GM18526 (cell line): ENCODE results near the gene PPP1R15B.

Source experiments
- POLR2A ChIP-seq: IDR thresholded peaks from 3 replicates; pipeline ENCODE4 v1.6.1; 2011; ENCODE audit not compliant: insufficient read length; ENCODE audit errors: extremely low read depth

The PPP1R15B gene

DNA sequence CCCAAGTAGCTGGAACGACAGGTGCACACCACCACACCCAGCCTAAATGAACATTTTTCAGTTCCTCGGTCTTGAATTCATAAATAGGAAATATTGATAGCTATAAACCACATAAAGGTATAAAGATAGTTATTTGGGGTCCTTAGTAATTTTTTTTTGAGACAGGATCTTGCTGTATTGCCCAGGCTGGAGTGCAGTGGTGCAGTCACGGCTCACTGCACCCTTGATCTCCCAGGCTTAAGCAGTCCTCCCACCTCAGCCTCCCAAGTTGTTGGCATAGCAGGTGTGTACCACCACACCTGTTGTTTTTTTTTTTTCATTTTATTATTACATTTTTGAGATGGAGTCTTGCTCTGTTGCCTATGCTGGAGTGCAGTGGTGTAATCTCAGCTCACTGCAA is 3.7 kb upstream of the PPP1R15B start:
- TF ChIP-seq POLR2A = no peak

DNA sequence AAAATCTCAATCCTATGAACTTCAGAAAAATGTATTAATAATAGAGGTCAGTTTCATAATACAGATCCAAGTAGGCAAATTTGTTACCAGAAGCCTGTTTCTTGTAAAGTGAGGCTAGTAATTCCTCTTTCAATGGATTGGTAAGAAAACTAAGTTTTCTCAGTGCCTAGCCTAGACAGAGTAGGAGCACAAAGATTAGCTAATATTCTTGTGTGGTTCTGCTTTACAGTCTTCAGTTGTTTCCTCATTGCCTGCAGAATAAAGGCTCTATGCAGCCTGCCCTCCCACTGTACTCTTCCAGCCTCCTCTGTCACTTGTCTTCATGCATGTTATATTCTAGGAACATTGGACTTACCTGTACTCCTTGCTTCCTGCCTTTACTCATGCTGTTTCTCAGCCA is 2.4 kb upstream of the PPP1R15B start:
- no peak for TF ChIP-seq POLR2A

DNA sequence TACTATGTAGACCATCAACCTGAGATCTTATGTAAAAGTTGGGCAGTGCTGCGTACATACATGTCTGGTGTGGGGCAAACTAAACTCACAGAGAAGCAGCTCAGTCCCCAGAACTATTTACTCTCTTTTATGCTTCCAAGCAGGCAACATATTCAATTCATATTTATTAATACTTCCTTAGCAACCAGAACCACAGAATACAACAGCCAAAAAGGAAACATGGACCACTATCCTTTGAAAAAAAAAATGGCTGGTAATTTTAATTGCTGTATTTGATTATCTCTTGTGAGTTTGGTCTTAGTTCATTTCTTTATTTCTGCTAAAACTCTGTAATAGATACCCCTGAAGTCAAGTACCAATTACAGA is 1.5 kb upstream of the PPP1R15B start:
- no peak for TF ChIP-seq POLR2A

DNA sequence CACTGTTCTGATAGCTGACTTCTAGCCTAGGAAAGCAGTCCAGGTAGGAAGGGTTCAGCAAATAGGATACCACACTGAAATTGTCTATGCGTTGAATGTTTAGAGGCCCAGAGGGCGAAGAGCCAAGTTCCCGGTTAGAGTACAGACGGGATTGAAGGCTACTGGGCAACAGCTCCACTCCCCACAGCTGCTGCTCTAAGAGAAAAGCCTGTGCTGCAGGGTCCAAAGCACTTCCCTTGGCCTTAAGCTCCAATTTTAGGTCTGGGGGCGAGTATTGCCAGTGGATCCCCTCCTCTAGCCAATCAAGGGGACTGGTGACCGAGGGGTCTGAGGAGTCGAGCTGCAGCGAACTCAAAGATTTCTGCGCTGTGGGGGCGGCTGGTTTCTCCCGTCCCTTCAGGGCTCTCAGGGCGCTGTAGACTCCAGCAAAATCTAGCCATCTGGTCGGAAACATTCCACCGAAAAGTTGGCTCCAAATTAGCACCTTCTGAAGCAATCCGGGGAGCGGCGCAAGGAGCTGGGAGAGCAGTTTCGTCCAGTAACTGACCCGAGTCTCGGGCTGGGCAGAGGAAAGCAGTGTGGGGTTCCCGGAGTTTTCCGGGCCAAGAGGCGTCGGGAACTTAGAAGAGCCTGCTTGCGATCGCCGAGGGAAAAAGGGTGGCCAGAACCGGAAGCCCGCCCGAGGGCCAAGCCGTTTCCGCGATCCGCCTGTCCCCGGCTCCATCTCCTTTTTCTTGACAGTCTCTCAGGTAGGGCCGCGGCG is 748 bp downstream of the PPP1R15B start:
- no peak for TF ChIP-seq POLR2A

DNA sequence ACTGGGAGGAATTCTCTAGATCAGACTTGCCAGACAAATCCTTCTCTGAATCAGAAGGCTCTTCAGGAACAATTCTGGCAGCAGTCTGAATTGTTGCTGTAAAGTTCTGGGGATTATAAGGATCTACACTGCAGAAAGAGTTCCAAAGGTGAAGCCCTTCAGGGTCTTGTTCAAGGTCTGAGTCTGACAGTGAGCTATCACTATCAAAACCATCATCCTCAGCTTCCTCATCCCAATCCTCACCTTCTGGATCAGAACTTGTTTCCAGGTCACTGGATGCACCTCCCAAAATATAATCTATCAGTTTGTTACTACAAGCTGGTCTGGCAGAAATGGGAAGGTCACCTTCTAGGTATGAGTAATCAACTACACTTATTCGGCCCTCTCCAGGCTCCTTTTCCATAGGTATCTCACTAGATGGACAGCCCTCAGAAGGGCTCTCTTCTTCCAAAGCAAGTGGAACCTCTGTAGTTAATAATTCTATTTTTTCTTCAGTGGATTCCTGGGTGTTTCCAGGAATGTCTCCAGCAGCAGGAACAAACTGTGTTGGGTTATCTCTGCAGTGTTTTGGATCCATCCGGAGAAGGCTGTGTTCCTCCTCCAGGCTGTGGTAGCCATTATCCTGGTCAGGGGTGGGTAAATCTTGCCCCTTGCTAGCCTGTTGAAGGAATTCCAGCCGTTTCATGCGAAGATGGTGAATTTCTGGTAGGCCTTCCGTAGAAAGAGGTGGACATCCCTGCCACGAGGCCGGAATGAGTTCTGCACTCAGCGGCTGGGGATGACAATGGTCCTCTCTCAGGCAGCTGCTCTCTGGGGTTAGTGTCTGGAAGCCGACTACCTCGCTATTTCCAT is 1.6 kb downstream of the PPP1R15B start:
- TF ChIP-seq POLR2A = no peak

DNA sequence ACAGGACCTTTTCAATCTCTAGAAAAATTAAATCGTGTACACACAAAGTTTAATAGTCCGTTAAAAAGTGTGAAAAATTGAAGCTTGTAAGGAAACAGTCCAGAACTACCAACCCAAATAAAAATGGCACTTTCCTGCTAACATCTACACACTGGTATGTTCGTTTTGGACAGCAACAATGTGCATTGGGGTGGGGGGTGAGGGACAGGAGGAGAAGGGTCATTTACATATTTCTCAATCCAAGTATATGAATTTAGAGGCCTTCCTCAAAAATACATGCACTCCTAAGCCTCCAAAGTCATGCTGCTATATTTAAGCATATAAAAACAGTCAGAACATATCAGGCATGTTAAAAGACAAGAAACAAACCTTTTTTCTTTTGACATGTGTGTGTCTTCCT is 2.5 kb downstream of the PPP1R15B start:
- no peak for TF ChIP-seq POLR2A

DNA sequence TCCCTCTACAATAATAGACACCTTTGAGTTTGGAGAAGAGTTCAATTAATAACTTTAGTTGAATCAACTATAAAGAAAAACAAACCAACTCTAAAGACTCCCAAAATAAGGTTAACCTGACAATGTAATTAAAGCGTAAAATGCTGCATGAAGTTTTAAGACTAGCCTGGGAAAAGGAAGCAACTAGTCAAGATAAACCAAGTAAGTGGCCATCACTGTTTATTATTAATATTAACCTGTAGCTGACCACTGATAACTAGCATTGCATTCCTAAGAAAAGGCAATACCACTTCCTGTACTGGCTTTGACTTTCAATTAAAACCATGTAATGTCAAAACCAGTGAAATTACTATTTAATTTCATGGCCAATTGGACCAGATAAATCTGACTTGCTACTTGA is 3.0 kb downstream of the PPP1R15B start:
- no peak for TF ChIP-seq POLR2A

DNA sequence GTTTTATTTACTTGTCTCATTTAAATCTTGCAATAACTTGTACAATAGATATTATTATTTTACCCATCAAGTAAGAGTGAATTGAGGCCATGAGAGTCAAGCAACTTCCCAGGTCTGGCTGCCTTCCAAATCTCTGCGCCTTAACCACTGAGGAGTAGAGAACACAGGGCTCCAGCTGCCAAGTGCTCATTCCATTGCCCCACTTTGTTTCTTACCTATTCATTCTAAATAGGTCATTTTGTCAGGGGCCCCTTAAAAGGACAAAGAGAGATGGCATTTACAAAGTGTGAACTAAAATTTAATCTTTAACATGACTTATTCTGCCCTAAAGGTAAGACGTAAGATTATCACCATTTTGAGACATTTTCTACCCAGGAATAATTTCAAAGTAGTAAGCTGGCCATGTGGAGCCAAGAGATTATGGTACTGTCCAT is 3.5 kb downstream of the PPP1R15B start:
- no peak for TF ChIP-seq POLR2A

DNA sequence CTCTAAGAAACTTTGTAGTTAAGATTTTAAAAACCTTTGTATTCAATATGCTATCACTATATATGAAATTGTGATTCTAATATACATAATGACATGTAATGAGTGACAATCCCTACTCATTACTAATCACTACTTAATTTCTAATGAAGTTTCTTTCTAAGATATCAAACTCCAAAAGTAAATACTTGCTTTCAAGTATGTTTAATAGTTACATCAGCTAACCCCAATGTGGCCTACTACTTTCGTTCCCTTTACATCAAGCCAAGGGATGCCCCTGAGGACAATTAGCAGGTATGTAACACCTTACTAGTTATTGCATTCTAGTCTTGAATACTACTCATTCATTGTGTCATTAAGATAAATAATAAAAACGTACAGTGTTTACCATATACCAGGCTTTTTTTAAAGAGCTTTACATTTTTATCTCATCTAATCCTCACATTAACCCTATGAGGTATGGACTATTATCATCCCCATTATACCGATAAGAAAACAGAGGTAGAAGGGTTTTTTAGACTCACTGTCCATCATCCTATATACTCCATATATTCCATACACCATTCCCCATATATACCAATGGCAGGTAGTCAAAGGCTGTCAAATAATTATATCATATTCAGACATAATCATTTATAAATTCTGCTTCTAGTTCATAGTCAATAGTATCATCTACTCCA is 4.2 kb downstream of the PPP1R15B start:
- TF ChIP-seq POLR2A = no peak

DNA sequence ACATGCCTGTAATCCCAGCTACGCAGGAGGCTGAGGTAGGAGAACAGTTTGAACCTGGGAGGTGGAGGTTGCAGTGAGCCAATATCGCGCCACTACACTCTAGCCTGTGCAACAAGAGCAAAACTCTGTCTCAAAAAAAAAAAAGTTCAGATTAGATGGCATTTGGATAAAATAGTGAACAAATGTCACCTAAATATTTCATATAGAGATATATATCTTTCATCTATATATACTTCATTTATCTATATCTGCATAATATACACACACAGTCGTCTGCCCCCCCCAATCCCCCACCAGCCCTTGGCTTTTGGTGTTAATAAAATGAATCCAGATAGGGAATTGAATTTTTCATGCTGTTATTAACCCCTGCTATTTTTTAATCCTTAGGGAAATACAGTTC is 5.0 kb downstream of the PPP1R15B start:
- TF ChIP-seq POLR2A = no peak

DNA sequence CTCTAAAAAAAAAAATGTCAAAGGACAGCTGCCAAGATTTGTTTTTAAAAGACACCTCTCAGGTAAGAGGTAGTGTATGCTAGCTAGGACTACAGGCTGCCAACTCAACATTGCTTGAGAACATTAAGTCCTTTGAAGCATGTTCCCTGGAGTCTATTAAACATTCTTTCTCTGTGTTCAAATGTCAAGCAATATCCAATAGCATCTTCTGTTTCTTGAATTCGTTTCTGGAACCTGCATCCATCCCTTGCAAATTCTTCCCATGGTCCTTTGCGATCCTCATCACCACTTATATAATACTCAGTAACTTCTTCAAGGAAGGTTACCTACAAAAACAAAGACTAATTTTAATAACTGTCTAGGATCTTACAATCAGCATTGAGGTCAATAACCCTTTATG is 5.6 kb downstream of the PPP1R15B start:
- TF ChIP-seq POLR2A = no peak

DNA sequence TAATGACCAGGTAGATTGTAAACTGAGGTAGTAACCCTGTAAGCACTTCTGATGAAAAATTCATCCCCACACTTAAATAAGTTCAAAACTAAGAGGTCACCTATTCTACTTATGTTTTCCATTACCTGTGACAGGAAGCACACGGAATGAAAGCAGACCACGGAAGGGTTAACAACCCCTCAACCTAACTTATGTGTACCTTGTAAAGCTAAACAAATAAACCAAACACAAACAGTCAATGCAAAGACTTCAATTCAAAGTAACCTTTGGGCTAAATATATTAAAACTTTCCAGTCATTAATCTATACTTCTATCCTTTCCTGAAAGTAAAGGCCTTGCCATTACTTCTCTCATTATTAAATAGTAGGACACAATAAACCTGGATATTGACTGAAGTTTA is 7.0 kb downstream of the PPP1R15B start:
- TF ChIP-seq POLR2A = no peak

DNA sequence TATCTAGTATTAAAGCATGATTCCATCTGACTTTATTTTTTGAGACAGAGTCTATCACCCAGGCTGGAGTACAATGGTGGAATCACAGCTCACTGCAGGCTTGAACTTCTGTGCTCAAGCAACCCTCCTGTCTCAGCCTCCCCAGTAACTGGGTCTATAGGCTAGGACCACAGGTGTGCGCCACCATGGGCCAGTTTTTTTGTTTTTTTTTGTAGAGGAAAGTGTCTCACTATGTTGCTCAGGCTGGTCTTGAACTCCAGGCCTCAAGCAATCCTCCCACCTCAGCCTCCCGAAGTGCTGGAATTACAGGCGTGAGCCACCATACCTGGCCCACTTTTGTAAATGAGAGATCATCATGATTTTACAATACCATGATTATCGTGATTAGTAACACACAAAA is 9.2 kb downstream of the PPP1R15B start:
- TF ChIP-seq POLR2A = no peak

DNA sequence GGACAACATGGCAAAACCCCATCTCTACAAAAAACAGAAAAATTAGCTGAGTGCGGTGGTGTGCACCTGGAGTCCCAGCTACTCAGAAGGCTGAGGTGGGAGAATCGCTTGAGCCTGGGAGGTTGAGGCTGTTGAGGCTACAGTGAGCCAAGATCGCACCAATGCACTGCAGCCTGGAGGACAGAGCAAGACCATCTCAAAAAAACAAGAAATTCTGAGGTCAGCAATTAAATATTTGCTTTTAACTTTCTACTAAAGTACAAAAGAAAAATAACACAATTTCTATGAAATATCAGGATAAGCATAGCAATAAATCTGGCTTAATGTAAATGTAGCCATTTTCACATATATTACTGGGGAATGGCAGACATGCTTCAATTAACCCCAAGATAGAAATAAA is 9.9 kb downstream of the PPP1R15B start:
- TF ChIP-seq POLR2A = no peak

DNA sequence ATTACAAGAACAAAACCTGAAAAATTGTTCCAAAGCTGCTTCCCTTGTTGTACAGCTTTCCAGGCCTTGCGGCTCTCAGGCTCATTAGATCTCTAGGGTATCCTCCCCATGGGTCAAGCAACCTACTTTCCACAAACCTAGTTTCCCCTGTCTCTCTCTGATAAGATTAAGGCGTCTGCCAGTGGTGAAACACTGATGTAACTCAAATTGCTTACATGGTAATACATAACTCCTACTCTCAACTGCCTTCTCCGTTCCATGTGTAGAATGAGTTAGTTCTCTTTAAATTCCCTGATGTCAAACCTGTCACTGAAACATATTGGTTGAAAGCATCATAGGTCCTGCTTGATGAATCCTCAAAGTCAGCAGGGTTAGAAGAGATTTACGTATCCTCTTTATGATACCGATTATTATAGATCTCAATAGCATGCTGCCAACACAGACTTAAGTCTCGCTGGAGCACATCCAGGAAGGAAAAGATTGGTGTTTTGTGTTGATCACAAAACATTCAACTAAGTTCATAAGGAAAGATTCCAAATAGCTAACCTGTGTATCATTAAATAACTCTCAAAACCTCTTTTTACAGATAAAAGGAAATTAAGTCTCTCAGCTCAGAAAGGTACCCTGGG is 10.6 kb downstream of the PPP1R15B start:
- TF ChIP-seq POLR2A = no peak

DNA sequence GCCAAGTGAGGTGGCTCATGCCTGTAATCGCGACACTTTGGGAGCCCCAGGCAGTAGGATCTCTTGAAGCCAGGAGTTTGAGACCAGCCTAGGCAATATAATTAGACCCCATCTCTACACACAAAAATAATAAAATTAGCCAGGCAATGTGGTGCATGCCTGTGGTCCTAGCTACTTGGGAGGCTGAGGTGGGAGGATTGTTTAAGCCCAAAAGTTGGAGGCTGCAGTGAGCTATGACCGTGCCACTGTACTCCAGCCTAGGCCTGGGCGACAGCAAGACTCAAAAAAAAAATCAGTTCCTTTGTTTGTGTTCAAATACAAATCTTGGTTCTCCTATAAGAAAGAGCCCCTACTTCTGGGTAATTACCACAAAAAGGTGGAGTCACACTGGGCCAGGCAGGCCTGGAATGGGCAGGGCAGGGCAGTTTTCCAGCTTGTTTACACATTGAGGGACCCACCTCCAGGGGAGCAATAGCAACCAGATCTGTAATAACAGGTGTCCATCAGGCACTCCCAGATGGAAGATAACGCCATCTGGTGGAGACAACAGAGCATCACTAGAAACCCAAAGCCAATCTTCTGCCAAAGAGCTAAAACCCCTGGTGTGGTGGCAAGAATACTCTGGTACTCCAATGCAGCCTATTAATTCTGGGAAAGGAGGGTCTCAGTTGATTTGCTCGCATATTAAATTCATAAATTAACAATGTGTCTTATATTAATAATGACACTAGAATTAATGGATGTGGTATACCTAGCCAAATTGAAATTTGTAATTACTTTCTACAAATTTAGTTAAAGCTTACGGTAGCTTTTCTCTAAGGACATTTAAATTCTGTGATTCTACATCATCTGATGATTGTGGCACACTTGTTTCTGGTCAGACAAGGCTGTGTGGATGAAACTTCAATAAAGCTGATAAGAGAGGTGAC is 13.2 kb downstream of the PPP1R15B start:
- no peak for TF ChIP-seq POLR2A
